H9 (cell line): Measurements from ENCODE around the gene CCDC134. TPM values are rescaled to one million over a fixed set of nuclear protein-coding genes. Genes with fewer than 3 reads are reported as not detected.

Source experiments
- DNase-seq: peaks from one replicate; pipeline ENCODE4 v3.0.0-alpha.2; 2017
- H2AFZ ChIP-seq: one replicate; pipeline ENCODE4 v1.6.1; 2013; ENCODE audit warnings: mild to moderate bottlenecking, low read length, control low read depth, moderate library complexity
- H2AK5ac ChIP-seq: 2 replicates; pipeline ENCODE4 v1.6.1; 2013; ENCODE audit warnings: low read length, control low read depth, mixed read lengths; ENCODE audit not compliant: insufficient read length
- H2BK120ac ChIP-seq: one replicate; pipeline ENCODE4 v1.6.1; 2013; ENCODE audit warnings: low read depth, mild to moderate bottlenecking, low read length, control low read depth, inconsistent platforms; ENCODE audit not compliant: poor library complexity, severe bottlenecking
- H2BK12ac ChIP-seq: 2 replicates; pipeline ENCODE4 v1.6.1; 2013; ENCODE audit warnings: low read length, control low read depth, mixed read lengths, low read depth; ENCODE audit not compliant: insufficient read length
- H2BK15ac ChIP-seq: 2 replicates; pipeline ENCODE4 v1.6.1; 2013; ENCODE audit warnings: low read depth, low read length, control low read depth
- H2BK20ac ChIP-seq: one replicate; pipeline ENCODE4 v1.6.1; 2013; ENCODE audit warnings: low read depth, mild to moderate bottlenecking, low read length, control low read depth, inconsistent platforms; ENCODE audit not compliant: poor library complexity, severe bottlenecking
- H2BK5ac ChIP-seq: 2 replicates; pipeline ENCODE4 v1.6.1; 2013; ENCODE audit warnings: low read length, control low read depth, mixed read lengths; ENCODE audit not compliant: insufficient read length
- H3K14ac ChIP-seq: 2 replicates; pipeline ENCODE4 v1.6.1; 2013; ENCODE audit warnings: low read length, control low read depth; ENCODE audit not compliant: insufficient read depth
- H3K18ac ChIP-seq: 2 replicates; pipeline ENCODE4 v1.6.1; 2013; ENCODE audit warnings: low read depth, mild to moderate bottlenecking, mixed read lengths, low read length, control low read depth; ENCODE audit not compliant: insufficient read length
- H3K23ac ChIP-seq: 2 replicates; pipeline ENCODE4 v1.6.1; 2013; ENCODE audit warnings: low read length, control low read depth, mixed read lengths, low read depth; ENCODE audit not compliant: insufficient read length
- H3K23me2 ChIP-seq: 2 replicates; pipeline ENCODE4 v1.6.1; 2013; ENCODE audit warnings: low read depth, mild to moderate bottlenecking, mixed read lengths, low read length, control low read depth; ENCODE audit not compliant: insufficient read length, poor library complexity, severe bottlenecking
- H3K27ac ChIP-seq: 2 replicates; pipeline ENCODE4 v1.5.1; 2013; ENCODE audit warnings: low read length, control low read depth, mixed read lengths, low read depth; ENCODE audit not compliant: insufficient read length
- H3K27me3 ChIP-seq: 2 replicates; pipeline ENCODE4 v1.6.1; 2013; ENCODE audit warnings: low read length, control low read depth, inconsistent platforms; ENCODE audit not compliant: insufficient read depth
- H3K4ac ChIP-seq: 2 replicates; pipeline ENCODE4 v1.6.1; 2013; ENCODE audit warnings: low read depth, mild to moderate bottlenecking, control low read depth, inconsistent platforms, low read length, moderate library complexity
- H3K4me1 ChIP-seq: 2 replicates; pipeline ENCODE4 v1.6.1; 2013; ENCODE audit warnings: low read length, control low read depth, inconsistent platforms; ENCODE audit not compliant: insufficient read depth
- H3K4me2 ChIP-seq: 2 replicates; pipeline ENCODE4 v1.6.1; 2013; ENCODE audit warnings: low read length, control low read depth, mixed read lengths; ENCODE audit not compliant: insufficient read length, insufficient read depth
- H3K56ac ChIP-seq: 2 replicates; pipeline ENCODE4 v1.6.1; 2013; ENCODE audit warnings: low read depth, mild to moderate bottlenecking, mixed read lengths, low read length, control low read depth; ENCODE audit not compliant: insufficient read length
- H3K79me1 ChIP-seq: 2 replicates; pipeline ENCODE4 v1.6.1; 2013; ENCODE audit warnings: low read depth, mild to moderate bottlenecking, moderate library complexity, low read length, control low read depth, inconsistent platforms; ENCODE audit not compliant: insufficient read depth, poor library complexity, severe bottlenecking
- H3K79me2 ChIP-seq: 2 replicates; pipeline ENCODE4 v1.6.1; 2013; ENCODE audit warnings: low read length, control low read depth, inconsistent platforms; ENCODE audit not compliant: insufficient read depth
- H3K9ac ChIP-seq: 2 replicates; pipeline ENCODE4 v1.6.1; 2013; ENCODE audit warnings: low read length, control low read depth, mixed read lengths; ENCODE audit not compliant: insufficient read length; ENCODE audit errors: extremely low read depth
- H3K9me3 ChIP-seq: one replicate; pipeline ENCODE4 v1.6.1; 2013; ENCODE audit warnings: low read depth, low read length, inconsistent platforms; ENCODE audit not compliant: control insufficient read depth
- H3T11ph ChIP-seq: one replicate; pipeline ENCODE4 v1.6.1; 2013; ENCODE audit warnings: mild to moderate bottlenecking, low read length, control low read depth, inconsistent platforms
- H4K20me1 ChIP-seq: one replicate; pipeline ENCODE4 v1.6.1; 2013; ENCODE audit not compliant: control insufficient read depth, insufficient read length, insufficient read depth
- H4K5ac ChIP-seq: 2 replicates; pipeline ENCODE4 v1.6.1; 2013; ENCODE audit warnings: low read depth, mild to moderate bottlenecking, mixed read lengths, low read length, control low read depth; ENCODE audit not compliant: insufficient read length
- H4K8ac ChIP-seq: replicated peaks from 2 replicates; pipeline ENCODE4 v1.6.1; 2013; ENCODE audit warnings: low read length, control low read depth, mixed read lengths, low read depth; ENCODE audit not compliant: insufficient read length
- H4K91ac ChIP-seq: 2 replicates; pipeline ENCODE4 v1.6.1; 2013; ENCODE audit warnings: low read depth, mild to moderate bottlenecking, moderate library complexity, mixed read lengths, low read length, control low read depth; ENCODE audit not compliant: insufficient read length
- H3K27ac Mint-ChIP-seq, 3 experiments: 2 replicates in 2 of 3; 3 replicates in 1 of 3; pipeline ENCODE4 v1.8.0; 2020 to 2021; ENCODE audit warnings: mixed read lengths in 3 of 3, mild to moderate bottlenecking in 1 of 3, moderate library complexity in 1 of 3
- H3K27me3 Mint-ChIP-seq: 2 replicates; pipeline ENCODE4 v1.8.0; 2021; ENCODE audit warnings: low read depth, mild to moderate bottlenecking, moderate library complexity, mixed read lengths
- H3K36me3 Mint-ChIP-seq, 3 experiments: 2 replicates in 2 of 3; 3 replicates in 1 of 3; pipeline ENCODE4 v1.8.0; 2020 to 2021; ENCODE audit warnings: low read depth in 3 of 3, mixed read lengths in 3 of 3; ENCODE audit not compliant: insufficient read depth in 1 of 3
- H3K4me1 Mint-ChIP-seq, 2 experiments: 2 replicates each; pipeline ENCODE4 v1.8.0; 2020; ENCODE audit warnings: mixed read lengths in 2 of 2
- H3K4me3 Mint-ChIP-seq, 2 experiments: 2 replicates in 1 of 2; 3 replicates in 1 of 2; pipeline ENCODE4 v1.8.0; 2020 to 2021; ENCODE audit warnings: mild to moderate bottlenecking in 2 of 2, mixed read lengths in 2 of 2, moderate library complexity in 1 of 2
- H3K9me3 Mint-ChIP-seq, 2 experiments: 2 replicates in 1 of 2; 3 replicates in 1 of 2; pipeline ENCODE4 v1.8.0; 2020; ENCODE audit warnings: mild to moderate bottlenecking in 2 of 2, mixed read lengths in 2 of 2, moderate library complexity in 1 of 2
- CTCF ChIP-seq: fragments of 200-600 bp; sonication (generic); conservative IDR thresholded peaks from 3 replicates; pipeline ENCODE4 v1.8.0; 2021; ENCODE audit warnings: antibody characterized with exemption, mild to moderate bottlenecking
- whole genome bisulfite sequencing: extraction: QIAGEN DNeasy Blood & Tissue Kit; methylation state at CpG from one replicate; pipeline ENCODE4 v1.1.7; 2013; ENCODE audit warnings: missing lambda C conversion rate, low lambda C conversion rate, mixed read lengths; ENCODE audit not compliant: insufficient read length; ENCODE audit errors: extremely low coverage; 5-methylcytosine and 5-hydroxymethylcytosine counted together
- total RNA-seq: library from RNA; stranded (reverse); gene quantifications from 2 replicates; pipeline ENCODE4 v1.2.1, GENCODE V29; 2021

CCDC134 gene
- total RNA-seq, 1 experiment from 2014 or later, result 20.7 TPM

DNA sequence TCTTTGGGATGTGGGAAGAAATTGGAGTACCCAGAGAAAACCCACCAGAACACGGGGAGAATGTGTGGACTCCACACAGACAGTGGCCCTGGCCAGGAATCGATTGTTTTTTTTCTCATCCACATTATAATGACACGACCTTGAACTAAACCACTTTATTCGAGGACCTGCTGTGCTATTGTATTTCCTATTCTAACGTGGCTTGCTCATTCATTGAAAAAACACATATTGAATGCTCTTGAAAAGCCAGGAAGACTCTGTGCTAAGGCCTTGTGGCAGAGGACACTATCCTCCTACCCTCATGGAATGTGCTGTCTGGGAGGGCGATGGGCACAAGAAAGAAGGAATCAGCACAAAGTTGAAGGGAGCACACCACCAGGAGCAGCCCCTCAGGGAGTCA lies 23.3 kb downstream of the CCDC134 start:
- Histone ChIP-seq H3K9ac (no peak overlapping the region), H3K56ac (no peak overlapping the region), H2BK15ac (no peak overlapping the region), H2BK20ac (no peak overlapping the region), H3K23me2 (no peaks in the 10 kb centered on the region), H3K14ac (no peak overlapping the region), H3K18ac (no peak overlapping the region), H2BK5ac (no peak overlapping the region), H4K8ac (no peak overlapping the region), H4K20me1 (no peaks in the 10 kb centered on the region), H3K9me3 (no peaks in the 10 kb centered on the region), H2BK120ac (no peak overlapping the region), H4K91ac (no peak overlapping the region), H3K27me3 (no peaks in the 10 kb centered on the region), H3K79me1 (no peaks in the 10 kb centered on the region), H2BK12ac (no peak overlapping the region), H3K4me1 (peaks cover 5% of the 10 kb centered on the region; the same call in 1 of the 2 replicates), H3K4me2 (no peak overlapping the region), H3K27ac (no peak overlapping the region), H2AFZ (no peak overlapping the region), H3T11ph (no peak overlapping the region), H3K79me2 (no peaks in the 10 kb centered on the region), H2AK5ac (no peak overlapping the region), H3K23ac (no peak overlapping the region), H4K5ac (no peak overlapping the region), H3K4ac (no peak overlapping the region)
- H3K27me3 Mint-ChIP-seq, result no peaks in the 10 kb centered on the region; the same call in 1 of the 2 replicates
- TF ChIP-seq CTCF, result no peak
- H3K4me3 Mint-ChIP-seq, result no peak overlapping the region; a peak in 1 of 5 replicates
- peak overlapping the region; percentile 2 to 44 (median 34); a peak in 6 of 7 replicates for H3K27ac Mint-ChIP-seq
- no CpG with 5 or more reads among the region's 6 CpGs for WGBS
- H3K4me1 Mint-ChIP-seq, result peaks cover 25 to 38% of the 10 kb centered on the region in 2 experiments
- peaks cover 10 to 35% (median 30%) of the 10 kb centered on the region in 3 experiments for H3K36me3 Mint-ChIP-seq
- no peaks in the 10 kb centered on the region for H3K9me3 Mint-ChIP-seq
- no peak for DNase-seq
